ENCODE measurements around the gene EIF3B.

DNA sequence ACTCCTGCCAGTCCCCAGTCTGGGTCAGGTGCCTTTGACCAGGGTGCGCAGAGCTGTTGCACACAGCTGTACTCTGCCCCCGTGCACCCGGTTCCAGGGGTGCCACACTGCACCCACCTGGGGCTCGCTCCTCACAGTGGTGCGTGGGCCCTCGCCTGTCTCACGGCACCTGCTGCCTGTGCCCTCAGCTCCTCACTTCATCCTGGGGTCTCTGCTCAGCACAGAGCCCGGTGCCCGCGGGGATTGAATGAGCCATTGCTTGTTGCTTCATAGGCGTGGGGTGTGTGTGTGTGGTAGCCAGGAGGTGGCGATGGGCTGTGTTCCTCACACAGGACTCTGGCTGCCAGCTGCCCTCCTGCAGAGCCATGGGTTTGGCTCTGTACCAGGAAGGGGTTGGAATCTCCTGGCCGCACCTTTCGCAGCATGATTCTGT, 18.5 kb downstream of the EIF3B start:
- TF ChIP-seq, protein P1, sequence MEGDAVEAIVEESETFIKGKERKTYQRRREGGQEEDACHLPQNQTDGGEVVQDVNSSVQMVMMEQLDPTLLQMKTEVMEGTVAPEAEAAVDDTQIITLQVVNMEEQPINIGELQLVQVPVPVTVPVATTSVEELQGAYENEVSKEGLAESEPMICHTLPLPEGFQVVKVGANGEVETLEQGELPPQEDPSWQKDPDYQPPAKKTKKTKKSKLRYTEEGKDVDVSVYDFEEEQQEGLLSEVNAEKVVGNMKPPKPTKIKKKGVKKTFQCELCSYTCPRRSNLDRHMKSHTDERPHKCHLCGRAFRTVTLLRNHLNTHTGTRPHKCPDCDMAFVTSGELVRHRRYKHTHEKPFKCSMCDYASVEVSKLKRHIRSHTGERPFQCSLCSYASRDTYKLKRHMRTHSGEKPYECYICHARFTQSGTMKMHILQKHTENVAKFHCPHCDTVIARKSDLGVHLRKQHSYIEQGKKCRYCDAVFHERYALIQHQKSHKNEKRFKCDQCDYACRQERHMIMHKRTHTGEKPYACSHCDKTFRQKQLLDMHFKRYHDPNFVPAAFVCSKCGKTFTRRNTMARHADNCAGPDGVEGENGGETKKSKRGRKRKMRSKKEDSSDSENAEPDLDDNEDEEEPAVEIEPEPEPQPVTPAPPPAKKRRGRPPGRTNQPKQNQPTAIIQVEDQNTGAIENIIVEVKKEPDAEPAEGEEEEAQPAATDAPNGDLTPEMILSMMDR (IDR thresholded peaks at IDR 0.05) = peak in 1 of 3 experiments; percentile 1
- TF ChIP-seq POLR2A (IDR thresholded peaks at IDR 0.05) = no peak

All from testis (tissue), 2 donors.